ENCODE results near the gene ZRANB1.

- TF ChIP-seq, protein P1, sequence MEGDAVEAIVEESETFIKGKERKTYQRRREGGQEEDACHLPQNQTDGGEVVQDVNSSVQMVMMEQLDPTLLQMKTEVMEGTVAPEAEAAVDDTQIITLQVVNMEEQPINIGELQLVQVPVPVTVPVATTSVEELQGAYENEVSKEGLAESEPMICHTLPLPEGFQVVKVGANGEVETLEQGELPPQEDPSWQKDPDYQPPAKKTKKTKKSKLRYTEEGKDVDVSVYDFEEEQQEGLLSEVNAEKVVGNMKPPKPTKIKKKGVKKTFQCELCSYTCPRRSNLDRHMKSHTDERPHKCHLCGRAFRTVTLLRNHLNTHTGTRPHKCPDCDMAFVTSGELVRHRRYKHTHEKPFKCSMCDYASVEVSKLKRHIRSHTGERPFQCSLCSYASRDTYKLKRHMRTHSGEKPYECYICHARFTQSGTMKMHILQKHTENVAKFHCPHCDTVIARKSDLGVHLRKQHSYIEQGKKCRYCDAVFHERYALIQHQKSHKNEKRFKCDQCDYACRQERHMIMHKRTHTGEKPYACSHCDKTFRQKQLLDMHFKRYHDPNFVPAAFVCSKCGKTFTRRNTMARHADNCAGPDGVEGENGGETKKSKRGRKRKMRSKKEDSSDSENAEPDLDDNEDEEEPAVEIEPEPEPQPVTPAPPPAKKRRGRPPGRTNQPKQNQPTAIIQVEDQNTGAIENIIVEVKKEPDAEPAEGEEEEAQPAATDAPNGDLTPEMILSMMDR (IDR thresholded peaks at IDR 0.05 in 4 of 5, conservative IDR thresholded peaks at IDR 0.05 in 1 of 5): no peak
- no peak for TF ChIP-seq POLR2A (IDR thresholded peaks at IDR 0.05)
These were observed 22.2 kb downstream of the ZRANB1 start for GRCh38 chr10:124963866-124964720.
